ENCODE results near the gene PIK3CB. TPM values are rescaled to one million over a fixed set of nuclear protein-coding genes. Genes with fewer than 3 reads are reported as not detected.

PIK3CB gene
- total RNA-seq, 2 donors from 2014 or later: 51.4 to 53.0 TPM

DNA sequence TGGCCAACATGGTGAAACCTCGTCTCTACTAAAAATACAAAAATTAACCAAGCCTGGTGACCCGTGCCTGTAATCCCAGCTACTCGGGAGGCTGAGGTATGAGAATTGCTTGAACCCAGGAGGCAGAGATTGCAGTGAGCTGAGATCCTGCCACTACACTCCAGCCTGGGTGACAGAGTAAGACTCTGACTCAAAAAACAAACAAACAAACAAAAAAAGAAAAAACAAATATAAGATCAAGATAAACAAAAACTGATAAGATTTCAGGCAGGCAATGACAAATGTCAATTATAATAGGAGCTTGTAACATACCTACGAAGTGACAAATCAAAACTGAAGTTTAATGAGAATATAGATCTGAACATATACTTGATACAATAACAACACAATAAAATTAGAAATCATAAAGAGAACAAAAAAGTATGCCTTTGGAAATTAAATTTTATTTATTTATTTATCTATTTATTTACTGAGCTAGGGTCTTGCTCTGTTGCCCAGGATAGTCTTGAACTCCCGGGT lies 155.8 kb downstream of the PIK3CB start:
- Mint-ChIP-seq H3K9me3 (peaks cover 14% of the 10 kb centered on the region), H3K36me3 (ENCODE audit: low read depth) (peaks cover 65% of the 10 kb centered on the region), H3K4me3 (no peak overlapping the region), H3K27ac (peak overlapping the region; percentile 64), H3K4me1 (peaks cover 4% of the 10 kb centered on the region), H3K27me3 (ENCODE audit: insufficient read depth) (no peaks in the 10 kb centered on the region)
- H3K27ac ChIP-seq (ENCODE audit: low read depth, low read length): no peak overlapping the region
- WGBS, 2 experiments (ENCODE audit: insufficient coverage in 1 of 2, insufficient read length in 1 of 2): 87 to 100% methylated on average over 2 to 5 of the region's 5 CpGs
- TF ChIP-seq, protein P1, sequence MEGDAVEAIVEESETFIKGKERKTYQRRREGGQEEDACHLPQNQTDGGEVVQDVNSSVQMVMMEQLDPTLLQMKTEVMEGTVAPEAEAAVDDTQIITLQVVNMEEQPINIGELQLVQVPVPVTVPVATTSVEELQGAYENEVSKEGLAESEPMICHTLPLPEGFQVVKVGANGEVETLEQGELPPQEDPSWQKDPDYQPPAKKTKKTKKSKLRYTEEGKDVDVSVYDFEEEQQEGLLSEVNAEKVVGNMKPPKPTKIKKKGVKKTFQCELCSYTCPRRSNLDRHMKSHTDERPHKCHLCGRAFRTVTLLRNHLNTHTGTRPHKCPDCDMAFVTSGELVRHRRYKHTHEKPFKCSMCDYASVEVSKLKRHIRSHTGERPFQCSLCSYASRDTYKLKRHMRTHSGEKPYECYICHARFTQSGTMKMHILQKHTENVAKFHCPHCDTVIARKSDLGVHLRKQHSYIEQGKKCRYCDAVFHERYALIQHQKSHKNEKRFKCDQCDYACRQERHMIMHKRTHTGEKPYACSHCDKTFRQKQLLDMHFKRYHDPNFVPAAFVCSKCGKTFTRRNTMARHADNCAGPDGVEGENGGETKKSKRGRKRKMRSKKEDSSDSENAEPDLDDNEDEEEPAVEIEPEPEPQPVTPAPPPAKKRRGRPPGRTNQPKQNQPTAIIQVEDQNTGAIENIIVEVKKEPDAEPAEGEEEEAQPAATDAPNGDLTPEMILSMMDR (conservative IDR thresholded peaks at IDR 0.05): no peak
- no peak for DNase-seq
- H3K9ac ChIP-seq (ENCODE audit: extremely low read depth, low read length, poor library complexity, severe bottlenecking): no peak overlapping the region
- no peak overlapping the region for H3K4me3 ChIP-seq (ENCODE audit: low read length)
- peaks cover 76% of the 10 kb centered on the region for H3K36me3 ChIP-seq (ENCODE audit: control insufficient read depth, insufficient read depth, low read length)
- H3K27me3 ChIP-seq (ENCODE audit: control insufficient read depth, insufficient read depth, low read length, poor library complexity, severe bottlenecking): no peaks in the 10 kb centered on the region
- peaks cover 2% of the 10 kb centered on the region for H3K4me1 ChIP-seq (ENCODE audit: control insufficient read depth, insufficient read depth, low read length)
- H3K9me3 ChIP-seq (ENCODE audit: control insufficient read depth, low read length): peaks cover 19% of the 10 kb centered on the region

DNA sequence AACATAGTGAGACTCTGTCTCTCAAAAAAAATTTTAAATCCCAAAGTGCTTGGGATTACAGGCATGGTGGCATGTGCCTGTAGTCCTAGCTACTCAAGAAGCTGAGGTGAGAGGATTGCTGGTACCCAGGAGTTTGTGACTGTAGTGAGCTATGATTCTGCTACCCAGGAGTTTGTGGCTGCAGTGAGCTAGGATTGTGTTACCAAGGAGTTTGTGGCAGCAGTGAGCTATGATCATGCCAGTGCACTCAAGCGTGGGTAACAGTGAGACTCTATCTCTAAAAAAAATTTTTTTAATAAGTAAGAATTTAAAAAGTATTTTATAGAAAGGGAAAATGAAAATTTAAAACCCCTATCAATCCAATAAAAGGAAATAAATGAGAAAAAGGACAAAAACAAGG lies 156.6 kb downstream of the PIK3CB start:
- Histone ChIP-seq H3K9ac (ENCODE audit: extremely low read depth, low read length, poor library complexity, severe bottlenecking) (no peak overlapping the region), H3K36me3 (ENCODE audit: control insufficient read depth, insufficient read depth, low read length) (peaks cover 70% of the 10 kb centered on the region), H3K27ac (ENCODE audit: low read depth, low read length) (no peak overlapping the region), H3K9me3 (ENCODE audit: control insufficient read depth, low read length) (peaks cover 19% of the 10 kb centered on the region), H3K4me3 (ENCODE audit: low read length) (no peak overlapping the region), H3K27me3 (ENCODE audit: control insufficient read depth, insufficient read depth, low read length, poor library complexity, severe bottlenecking) (no peaks in the 10 kb centered on the region), H3K4me1 (ENCODE audit: control insufficient read depth, insufficient read depth, low read length) (peaks cover 5% of the 10 kb centered on the region)
- Mint-ChIP-seq H3K4me1 (peaks cover 11% of the 10 kb centered on the region), H3K27ac (no peak overlapping the region), H3K4me3 (no peak overlapping the region), H3K9me3 (peaks cover 14% of the 10 kb centered on the region), H3K36me3 (ENCODE audit: low read depth) (peaks cover 69% of the 10 kb centered on the region), H3K27me3 (ENCODE audit: insufficient read depth) (no peaks in the 10 kb centered on the region)
- TF ChIP-seq, protein P1 (conservative IDR thresholded peaks at IDR 0.05): no peak
- DNase-seq: no peak
- no CpG with 5 or more reads among the region's 1 CpG for WGBS, 2 experiments (ENCODE audit: insufficient coverage in 1 of 2, insufficient read length in 1 of 2)

DNA sequence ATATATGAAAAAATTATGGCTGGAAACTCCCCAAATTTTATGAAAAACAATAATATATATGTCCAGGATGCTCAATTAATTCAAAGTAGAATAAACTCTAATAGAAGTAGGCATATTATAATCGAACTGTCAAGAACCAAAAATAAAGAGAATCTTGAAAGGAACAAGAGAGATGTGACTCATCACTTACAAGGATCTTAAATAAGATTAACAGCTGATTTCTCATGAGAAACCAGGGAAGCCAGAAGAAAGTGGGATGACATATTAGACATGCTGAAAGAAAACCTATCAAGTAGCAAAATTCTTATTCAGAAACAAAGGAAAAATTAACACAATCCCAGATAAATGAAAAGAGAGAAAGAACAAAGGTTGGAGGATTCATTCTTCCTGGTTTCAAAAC lies 159.3 kb downstream of the PIK3CB start:
- Histone ChIP-seq H3K27ac (ENCODE audit: low read depth, low read length) (no peak overlapping the region), H3K4me3 (ENCODE audit: low read length) (no peak overlapping the region), H3K36me3 (ENCODE audit: control insufficient read depth, insufficient read depth, low read length) (peaks cover 67% of the 10 kb centered on the region), H3K9ac (ENCODE audit: extremely low read depth, low read length, poor library complexity, severe bottlenecking) (no peak overlapping the region), H3K4me1 (ENCODE audit: control insufficient read depth, insufficient read depth, low read length) (peaks cover 5% of the 10 kb centered on the region), H3K27me3 (ENCODE audit: control insufficient read depth, insufficient read depth, low read length, poor library complexity, severe bottlenecking) (no peaks in the 10 kb centered on the region), H3K9me3 (ENCODE audit: control insufficient read depth, low read length) (peaks cover 19% of the 10 kb centered on the region)
- Mint-ChIP-seq H3K9me3 (peaks cover 14% of the 10 kb centered on the region), H3K36me3 (ENCODE audit: low read depth) (peaks cover 61% of the 10 kb centered on the region), H3K27ac (no peak overlapping the region), H3K4me1 (peaks cover 25% of the 10 kb centered on the region), H3K4me3 (no peak overlapping the region), H3K27me3 (ENCODE audit: insufficient read depth) (no peaks in the 10 kb centered on the region)
- WGBS, 2 experiments (ENCODE audit: insufficient coverage in 1 of 2, insufficient read length in 1 of 2): 100% methylated on average over 1 of the region's 1 CpG; no CpG with 5 or more reads in 1 of the 2 experiments
- TF ChIP-seq, protein P1 (conservative IDR thresholded peaks at IDR 0.05): no peak
- no peak for DNase-seq

Data from endodermal cell (in vitro differentiated cells).